Measurements from ENCODE around the gene SYT12.

DNA sequence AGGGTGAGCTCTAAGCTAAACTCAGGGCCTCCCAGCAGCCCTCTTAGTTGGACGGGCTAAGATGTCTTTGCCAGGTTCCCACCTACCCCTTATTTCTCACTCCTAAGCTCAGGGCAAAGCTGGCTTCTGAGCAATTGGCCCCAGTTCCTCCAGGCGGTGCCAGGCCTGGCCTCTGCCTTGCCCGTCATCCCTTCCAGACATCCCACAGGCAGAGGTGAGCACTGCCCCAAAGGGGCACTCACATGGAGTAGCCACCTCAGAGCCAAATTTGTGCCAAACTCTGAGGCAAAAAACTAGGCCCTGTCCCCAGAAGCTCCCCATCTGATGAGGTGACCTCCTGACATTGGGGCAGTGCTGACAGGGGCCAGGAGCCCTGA is 43.4 kb downstream of the SYT12 start:
- TF ChIP-seq, protein P1, sequence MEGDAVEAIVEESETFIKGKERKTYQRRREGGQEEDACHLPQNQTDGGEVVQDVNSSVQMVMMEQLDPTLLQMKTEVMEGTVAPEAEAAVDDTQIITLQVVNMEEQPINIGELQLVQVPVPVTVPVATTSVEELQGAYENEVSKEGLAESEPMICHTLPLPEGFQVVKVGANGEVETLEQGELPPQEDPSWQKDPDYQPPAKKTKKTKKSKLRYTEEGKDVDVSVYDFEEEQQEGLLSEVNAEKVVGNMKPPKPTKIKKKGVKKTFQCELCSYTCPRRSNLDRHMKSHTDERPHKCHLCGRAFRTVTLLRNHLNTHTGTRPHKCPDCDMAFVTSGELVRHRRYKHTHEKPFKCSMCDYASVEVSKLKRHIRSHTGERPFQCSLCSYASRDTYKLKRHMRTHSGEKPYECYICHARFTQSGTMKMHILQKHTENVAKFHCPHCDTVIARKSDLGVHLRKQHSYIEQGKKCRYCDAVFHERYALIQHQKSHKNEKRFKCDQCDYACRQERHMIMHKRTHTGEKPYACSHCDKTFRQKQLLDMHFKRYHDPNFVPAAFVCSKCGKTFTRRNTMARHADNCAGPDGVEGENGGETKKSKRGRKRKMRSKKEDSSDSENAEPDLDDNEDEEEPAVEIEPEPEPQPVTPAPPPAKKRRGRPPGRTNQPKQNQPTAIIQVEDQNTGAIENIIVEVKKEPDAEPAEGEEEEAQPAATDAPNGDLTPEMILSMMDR (conservative IDR thresholded peaks at IDR 0.05; ENCODE audit: low read length) = no peak
- TF ChIP-seq EZH2phosphoT487 (IDR thresholded peaks at IDR 0.05; ENCODE audit: borderline replicate concordance, low read depth, low read length) = no peak

Data from OCI-LY7 (cell line).